Endodermal cell (in vitro differentiated cells): Measurements from ENCODE around the gene OPHN1. TPM values are rescaled to one million over a fixed set of nuclear protein-coding genes. Genes with fewer than 3 reads are reported as not detected.
"Not testable (repeated sequence)": the region's sequence is repeated elsewhere in the genome, so short reads cannot be mapped to it uniquely, and the experiment has no call there.

Experiments
- DNase-seq: peaks from one replicate; pipeline ENCODE4 v3.0.0-alpha.2; 2017
- H3K27ac ChIP-seq: 2 replicates; pipeline ENCODE4 v1.5.1; 2013; ENCODE audit warnings: mild to moderate bottlenecking, low read depth, low read length, moderate library complexity
- H3K27me3 ChIP-seq: 2 replicates; pipeline ENCODE4 v1.6.1; 2013; ENCODE audit warnings: mild to moderate bottlenecking, low read length, moderate library complexity; ENCODE audit not compliant: insufficient read depth, control insufficient read depth, poor library complexity, severe bottlenecking
- H3K36me3 ChIP-seq: 2 replicates; pipeline ENCODE4 v1.7.0; 2013; ENCODE audit warnings: mild to moderate bottlenecking, low read length, moderate library complexity; ENCODE audit not compliant: control insufficient read depth, insufficient read depth
- H3K4me1 ChIP-seq: one replicate; pipeline ENCODE4 v1.7.0; 2013; ENCODE audit warnings: low read length; ENCODE audit not compliant: control insufficient read depth, insufficient read depth
- H3K4me3 ChIP-seq: 2 replicates; pipeline ENCODE4 v1.5.1; 2013; ENCODE audit warnings: mild to moderate bottlenecking, low read length, moderate library complexity
- H3K9ac ChIP-seq: 2 replicates; pipeline ENCODE4 v1.6.1; 2013; ENCODE audit warnings: mild to moderate bottlenecking, low read length, moderate library complexity; ENCODE audit not compliant: poor library complexity, severe bottlenecking; ENCODE audit errors: extremely low read depth
- H3K9me3 ChIP-seq: 2 replicates; pipeline ENCODE4 v1.6.1; 2013; ENCODE audit warnings: mild to moderate bottlenecking, low read length, moderate library complexity; ENCODE audit not compliant: control insufficient read depth
- H3K27ac Mint-ChIP-seq: 2 replicates; pipeline ENCODE4 v1.8.0; 2020; ENCODE audit warnings: mixed read lengths
- H3K27me3 Mint-ChIP-seq: 2 replicates; pipeline ENCODE4 v1.8.0; 2021; ENCODE audit warnings: mild to moderate bottlenecking, mixed read lengths; ENCODE audit not compliant: insufficient read depth
- H3K36me3 Mint-ChIP-seq: 2 replicates; pipeline ENCODE4 v1.8.0; 2020; ENCODE audit warnings: low read depth, mixed read lengths
- H3K4me1 Mint-ChIP-seq: 2 replicates; pipeline ENCODE4 v1.8.0; 2020; ENCODE audit warnings: mixed read lengths
- H3K4me3 Mint-ChIP-seq: 2 replicates; pipeline ENCODE4 v1.8.0; 2020; ENCODE audit warnings: mild to moderate bottlenecking, moderate library complexity, mixed read lengths
- H3K9me3 Mint-ChIP-seq: 2 replicates; pipeline ENCODE4 v1.8.0; 2020; ENCODE audit warnings: mild to moderate bottlenecking, mixed read lengths
- CTCF ChIP-seq: fragments of 200-600 bp; sonication (generic); conservative IDR thresholded peaks from 2 replicates; pipeline ENCODE4 v1.5.0; 2021; ENCODE audit warnings: antibody characterized with exemption, mild to moderate bottlenecking
- WGBS, 2 experiments: methylation state at CpG; one replicate each; pipeline versions ENCODE4 v1.1.5 to v1.1.7; 2013; ENCODE audit warnings: missing lambda C conversion rate in 2 of 2, mixed read lengths in 1 of 2; ENCODE audit not compliant: insufficient coverage in 1 of 2, insufficient read length in 1 of 2; 5-methylcytosine and 5-hydroxymethylcytosine counted together
- total RNA-seq, 2 donors: library from RNA; stranded (reverse); fragmentation: NEBNext Ultra II Directional in 1 of 2; extraction: Animal tissue kit (Norgen Biotek cat#: 25700) in 1 of 2; gene quantifications; 2 replicates in 1 of 2; 3 replicates in 1 of 2; pipeline ENCODE4 v1.2.1, GENCODE V29; 2021

Gene OPHN1
- total RNA-seq, 2 donors from 2014 or later, result 2.9 to 5.0 TPM

GRCh38 chrX:68284281-68284904 is 148.9 kb downstream of the OPHN1 start:
- WGBS, 2 experiments, result 100% methylated on average over 1 of the region's 2 CpGs; no CpG with 5 or more reads in 1 of the 2 experiments
- no peaks in the 10 kb centered on the region for H3K36me3 Mint-ChIP-seq

GRCh38 chrX:68273887-68274286 is 159.4 kb downstream of the OPHN1 start:
- Histone ChIP-seq H3K4me3 (no peak overlapping the region), H3K27me3 (no peaks in the 10 kb centered on the region), H3K9me3 (no peaks in the 10 kb centered on the region), H3K36me3 (no peaks in the 10 kb centered on the region), H3K27ac (no peak overlapping the region), H3K4me1 (no peaks in the 10 kb centered on the region), H3K9ac (no peak overlapping the region)
- H3K9me3 Mint-ChIP-seq, result peaks cover 42% of the 10 kb centered on the region
- peak; percentile 25 for TF ChIP-seq CTCF
- H3K4me3 Mint-ChIP-seq, result no peak overlapping the region
- peak; percentile 53 for DNase-seq
- no peak overlapping the region for H3K27ac Mint-ChIP-seq
- 60% methylated on average over 1 of the region's 1 CpG; no CpG with 5 or more reads in 1 of the 2 experiments for WGBS, 2 experiments
- H3K36me3 Mint-ChIP-seq, result no peaks in the 10 kb centered on the region
- H3K4me1 Mint-ChIP-seq, result no peaks in the 10 kb centered on the region
- H3K27me3 Mint-ChIP-seq, result no peaks in the 10 kb centered on the region

More at GRCh38 chrX:68284281-68284904, 148.9 kb downstream of the OPHN1 start:
- no peak overlapping the region for H3K27ac Mint-ChIP-seq
- no peak for DNase-seq
- H3K27ac ChIP-seq, result no peak overlapping the region
- peaks cover 30% of the 10 kb centered on the region for H3K9me3 Mint-ChIP-seq
- H3K27me3 Mint-ChIP-seq, result no peaks in the 10 kb centered on the region
- no peaks in the 10 kb centered on the region for H3K9me3 ChIP-seq
- no peaks in the 10 kb centered on the region for H3K36me3 ChIP-seq
- no peak overlapping the region for H3K4me3 Mint-ChIP-seq
- H3K4me3 ChIP-seq, result no peak overlapping the region
- no peaks in the 10 kb centered on the region for H3K4me1 Mint-ChIP-seq
- no peaks in the 10 kb centered on the region for H3K4me1 ChIP-seq
- no peak for TF ChIP-seq CTCF
- H3K9ac ChIP-seq, result no peak overlapping the region
- H3K27me3 ChIP-seq, result no peaks in the 10 kb centered on the region

GRCh38 chrX:68264793-68265192 is 168.5 kb downstream of the OPHN1 start:
- not testable (repeated sequence) for H3K27me3 ChIP-seq, H3K27ac ChIP-seq, H3K27me3 Mint-ChIP-seq, H3K9ac ChIP-seq, H3K36me3 Mint-ChIP-seq, H3K27ac Mint-ChIP-seq, H3K9me3 ChIP-seq, H3K4me1 ChIP-seq, H3K4me3 ChIP-seq, H3K4me1 Mint-ChIP-seq, H3K4me3 Mint-ChIP-seq, H3K36me3 ChIP-seq
- peak; percentile 44 for DNase-seq
- peaks cover 65% of the 10 kb centered on the region for H3K9me3 Mint-ChIP-seq
- 81% methylated on average over 9 of the region's 9 CpGs; no CpG with 5 or more reads in 1 of the 2 experiments for WGBS, 2 experiments
